Mucosa of stomach (tissue), 1 donor: ENCODE data around the gene MYL12B.
A peak's percentile ranks its signal among the peaks of the same experiment; 100 is the strongest.

ENCODE experiments used
- H3K27me3 ChIP-seq: one replicate; pipeline ENCODE4 v1.7.0; 2013; ENCODE audit warnings: mild to moderate bottlenecking, low read length; ENCODE audit not compliant: control insufficient read depth, insufficient read depth
- H3K36me3 ChIP-seq: one replicate; pipeline ENCODE4 v1.7.0; 2013; ENCODE audit warnings: low read length; ENCODE audit not compliant: control insufficient read depth, insufficient read depth
- H3K4me1 ChIP-seq: one replicate; pipeline ENCODE4 v1.7.0; 2013; ENCODE audit warnings: mild to moderate bottlenecking, low read length; ENCODE audit not compliant: control insufficient read depth, insufficient read depth
- H3K4me3 ChIP-seq: one replicate; pipeline ENCODE4 v1.7.0; 2013; ENCODE audit warnings: low read length
- H3K9ac ChIP-seq: one replicate; pipeline ENCODE4 v1.7.0; 2013; ENCODE audit warnings: mild to moderate bottlenecking, low read length, moderate library complexity
- H3K9me3 ChIP-seq: one replicate; pipeline ENCODE4 v1.7.0; 2013; ENCODE audit warnings: mild to moderate bottlenecking, low read length, moderate library complexity; ENCODE audit not compliant: control insufficient read depth
- donor health status: Pancreatic carcinoma.

Gene MYL12B

GRCh38 chr18:3223356-3223755, 38.6 kb upstream of the MYL12B start:
- H3K36me3 ChIP-seq, result no peaks in the 10 kb centered on the region
- H3K4me1 ChIP-seq, result peaks cover 29% of the 10 kb centered on the region
- no peaks in the 10 kb centered on the region for H3K27me3 ChIP-seq
- H3K9me3 ChIP-seq, result no peaks in the 10 kb centered on the region
- H3K9ac ChIP-seq, result no peak overlapping the region
- H3K4me3 ChIP-seq, result no peak overlapping the region

DNA sequence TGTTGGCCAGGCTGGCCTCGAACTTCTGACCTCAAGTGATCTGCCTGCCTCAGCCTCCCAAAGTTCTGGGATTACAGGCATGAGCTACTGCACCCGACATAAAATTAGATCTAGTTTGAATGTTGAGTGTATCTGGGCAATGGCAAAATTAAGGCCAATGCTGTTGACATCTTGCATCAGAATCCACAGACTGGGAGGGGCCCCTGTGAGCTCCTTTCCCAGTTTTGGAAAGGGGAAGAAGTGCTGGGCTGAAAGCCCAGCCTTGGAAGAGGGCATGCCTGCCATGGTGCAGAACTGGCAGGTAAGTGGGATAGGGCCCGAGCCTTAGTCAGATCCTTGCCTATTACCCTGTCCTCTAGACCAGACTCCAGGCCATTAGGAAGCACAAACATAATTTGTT, 37.7 kb upstream of the MYL12B start:
- no peaks in the 10 kb centered on the region for H3K36me3 ChIP-seq
- no peak overlapping the region for H3K9ac ChIP-seq
- no peaks in the 10 kb centered on the region for H3K27me3 ChIP-seq
- H3K4me3 ChIP-seq, result no peak overlapping the region
- no peaks in the 10 kb centered on the region for H3K9me3 ChIP-seq
- H3K4me1 ChIP-seq, result peaks cover 23% of the 10 kb centered on the region

DNA sequence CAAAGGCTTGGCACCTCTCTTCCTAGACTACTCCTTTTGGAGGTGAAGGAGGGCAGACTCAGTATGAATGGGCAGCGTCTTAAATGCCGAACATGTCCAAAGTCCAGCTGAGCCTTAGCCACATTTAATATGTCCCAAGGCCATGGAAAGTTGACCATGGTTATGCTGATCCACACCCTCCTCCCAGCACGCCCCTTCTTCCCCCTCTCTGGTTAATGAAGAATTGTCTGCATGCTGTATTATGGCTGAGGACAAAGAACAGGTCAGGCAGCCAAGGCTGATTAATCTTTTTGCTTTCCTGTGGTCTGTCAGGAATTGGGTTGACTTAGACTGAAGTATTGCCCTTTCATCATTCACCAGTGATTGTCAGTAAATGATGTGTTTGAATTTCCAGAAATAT, 36.3 kb upstream of the MYL12B start:
- peaks cover 10% of the 10 kb centered on the region for H3K4me1 ChIP-seq
- no peak overlapping the region for H3K9ac ChIP-seq
- no peaks in the 10 kb centered on the region for H3K27me3 ChIP-seq
- no peak overlapping the region for H3K4me3 ChIP-seq
- no peaks in the 10 kb centered on the region for H3K36me3 ChIP-seq
- H3K9me3 ChIP-seq, result no peaks in the 10 kb centered on the region

DNA sequence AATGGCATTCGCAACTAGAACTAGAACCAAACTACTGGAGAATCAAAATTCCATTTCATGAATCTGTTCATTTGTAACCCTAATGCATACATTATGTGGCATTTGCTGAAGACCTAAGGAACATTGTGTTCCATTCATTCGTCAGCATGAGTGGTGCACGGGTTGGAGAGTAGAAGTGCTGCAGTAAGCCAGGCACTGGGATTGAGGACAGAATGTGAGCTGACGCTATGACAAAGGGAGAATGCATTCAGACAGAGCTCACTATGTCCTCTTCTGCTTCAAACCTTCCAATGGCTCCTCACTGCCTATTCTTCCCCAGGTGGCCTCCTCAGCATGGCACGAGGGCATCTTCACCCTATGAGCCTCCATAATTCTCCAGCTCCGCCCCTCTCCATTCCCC, 35.9 kb upstream of the MYL12B start:
- Histone ChIP-seq H3K4me1 (peaks cover 7% of the 10 kb centered on the region), H3K9me3 (no peaks in the 10 kb centered on the region), H3K27me3 (no peaks in the 10 kb centered on the region), H3K9ac (no peak overlapping the region), H3K4me3 (no peak overlapping the region), H3K36me3 (no peaks in the 10 kb centered on the region)

GRCh38 chr18:3230401-3231334, 31.3 kb upstream of the MYL12B start:
- Histone ChIP-seq H3K4me3 (no peak overlapping the region), H3K9me3 (no peaks in the 10 kb centered on the region), H3K4me1 (peaks cover 21% of the 10 kb centered on the region), H3K36me3 (no peaks in the 10 kb centered on the region), H3K27me3 (no peaks in the 10 kb centered on the region), H3K9ac (no peak overlapping the region)

GRCh38 chr18:3233004-3233403, 28.9 kb upstream of the MYL12B start:
- Histone ChIP-seq H3K27me3 (no peaks in the 10 kb centered on the region), H3K9me3 (no peaks in the 10 kb centered on the region), H3K4me1 (peaks cover 21% of the 10 kb centered on the region), H3K36me3 (no peaks in the 10 kb centered on the region), H3K4me3 (no peak overlapping the region), H3K9ac (no peak overlapping the region)

DNA sequence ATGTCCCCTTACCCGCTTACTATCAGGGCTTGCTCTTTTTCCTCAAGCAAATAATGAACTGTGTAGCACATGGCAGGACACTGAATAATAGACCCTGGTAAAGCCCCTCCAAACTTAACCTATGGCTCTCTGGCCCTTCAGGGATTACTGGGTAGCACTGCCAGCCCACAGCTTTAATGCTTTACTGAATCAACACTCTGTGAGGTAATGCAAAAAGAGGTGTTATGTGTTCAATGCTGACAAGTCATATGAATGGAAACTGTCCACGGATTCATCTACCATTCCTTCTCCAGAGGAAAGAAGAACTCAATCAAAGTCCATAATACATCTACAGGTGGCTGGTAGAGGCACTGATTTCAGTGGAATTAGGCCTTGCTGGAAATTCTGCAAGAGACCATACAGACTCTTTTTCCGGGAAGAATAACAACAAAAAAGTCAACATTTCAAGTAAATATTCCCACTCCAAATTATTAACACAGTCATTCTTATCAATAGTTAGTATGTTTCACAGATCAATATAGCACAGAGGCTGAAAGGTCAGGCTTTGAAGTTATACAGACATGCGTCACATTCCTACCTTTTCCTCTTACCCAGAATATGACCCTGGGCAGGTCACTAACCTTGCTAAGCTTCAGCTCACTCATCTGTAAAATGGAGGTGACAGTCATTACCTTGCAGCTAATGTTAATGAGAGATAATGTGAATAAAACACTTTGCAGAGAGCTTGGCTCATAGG, 28.3 kb upstream of the MYL12B start:
- Histone ChIP-seq H3K4me1 (peaks cover 21% of the 10 kb centered on the region), H3K9ac (no peak overlapping the region), H3K36me3 (no peaks in the 10 kb centered on the region), H3K4me3 (no peak overlapping the region), H3K9me3 (no peaks in the 10 kb centered on the region), H3K27me3 (no peaks in the 10 kb centered on the region)

DNA sequence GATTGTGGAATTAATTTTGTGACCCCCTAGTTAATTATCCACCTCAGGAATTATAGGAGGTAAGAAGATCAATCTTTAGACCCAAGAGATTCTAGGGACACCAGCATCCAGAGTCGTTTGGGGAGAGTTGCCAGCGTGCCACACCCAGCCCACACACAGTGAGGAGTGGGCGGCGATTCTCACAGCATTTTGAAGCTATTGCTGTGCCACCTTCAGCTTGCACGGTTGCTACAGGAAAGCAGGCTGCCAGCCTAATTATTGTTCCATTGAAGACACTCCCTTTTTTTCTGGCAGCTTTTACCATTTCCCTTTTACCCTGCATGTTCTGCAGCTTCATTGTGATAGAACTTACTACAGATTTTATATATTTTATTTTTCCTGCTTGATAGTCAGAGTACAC, 27.5 kb upstream of the MYL12B start:
- Histone ChIP-seq H3K27me3 (no peaks in the 10 kb centered on the region), H3K36me3 (no peaks in the 10 kb centered on the region), H3K4me3 (no peak overlapping the region), H3K4me1 (peaks cover 21% of the 10 kb centered on the region), H3K9me3 (no peaks in the 10 kb centered on the region), H3K9ac (peak overlapping the region; percentile 32)

DNA sequence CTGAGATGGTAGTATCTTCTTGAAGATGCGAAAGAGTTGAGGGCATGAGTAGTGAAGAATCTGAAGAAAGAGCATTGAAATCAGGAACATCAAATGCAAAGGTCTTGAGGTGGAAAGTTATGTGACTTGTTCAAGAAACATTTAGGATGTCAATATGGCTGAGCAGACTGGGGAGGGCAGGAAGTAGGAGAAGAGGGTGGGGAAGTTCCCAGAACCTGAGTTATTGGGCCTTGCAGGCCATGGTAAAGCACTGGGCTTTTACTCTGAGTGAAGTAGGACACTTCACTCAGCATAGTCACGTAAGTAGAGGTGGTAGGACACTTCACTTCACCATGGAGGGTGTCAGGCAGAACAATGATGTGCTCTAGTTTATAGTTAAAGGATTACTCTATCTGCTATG, 26.1 kb upstream of the MYL12B start:
- Histone ChIP-seq H3K4me3 (no peak overlapping the region), H3K9me3 (no peaks in the 10 kb centered on the region), H3K4me1 (peaks cover 21% of the 10 kb centered on the region), H3K9ac (no peak overlapping the region), H3K36me3 (no peaks in the 10 kb centered on the region), H3K27me3 (no peaks in the 10 kb centered on the region)

GRCh38 chr18:3236470-3236869, 25.5 kb upstream of the MYL12B start:
- Histone ChIP-seq H3K36me3 (no peaks in the 10 kb centered on the region), H3K9me3 (no peaks in the 10 kb centered on the region), H3K27me3 (no peaks in the 10 kb centered on the region), H3K9ac (no peak overlapping the region), H3K4me3 (no peak overlapping the region), H3K4me1 (peaks cover 21% of the 10 kb centered on the region)

DNA sequence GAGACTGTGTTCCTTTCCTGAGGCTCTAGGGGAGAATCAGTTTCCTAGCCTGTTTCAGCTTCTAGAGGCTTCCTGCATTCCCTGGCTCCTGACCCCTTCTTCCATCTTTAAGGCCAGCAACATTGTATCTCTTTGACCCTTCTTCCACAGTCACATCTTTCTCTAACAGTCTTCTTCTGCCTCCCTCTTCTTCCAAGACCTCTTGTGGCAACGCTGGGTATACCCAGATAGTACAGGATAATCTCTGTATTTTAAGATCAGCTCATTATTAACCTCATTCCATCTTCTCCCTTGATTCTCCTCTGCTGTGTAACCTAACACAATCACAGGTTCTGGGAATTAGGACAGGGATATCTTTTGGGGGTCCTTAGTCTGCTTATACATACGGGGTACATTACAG, 23.2 kb upstream of the MYL12B start:
- H3K4me1 ChIP-seq, result peaks cover 12% of the 10 kb centered on the region
- H3K36me3 ChIP-seq, result no peaks in the 10 kb centered on the region
- no peaks in the 10 kb centered on the region for H3K9me3 ChIP-seq
- H3K9ac ChIP-seq, result no peak overlapping the region
- H3K4me3 ChIP-seq, result no peak overlapping the region
- H3K27me3 ChIP-seq, result no peaks in the 10 kb centered on the region

GRCh38 chr18:3245185-3245564, 16.8 kb upstream of the MYL12B start:
- no peaks in the 10 kb centered on the region for H3K9me3 ChIP-seq
- H3K9ac ChIP-seq, result peak overlapping the region; percentile 98
- H3K36me3 ChIP-seq, result no peaks in the 10 kb centered on the region
- H3K4me1 ChIP-seq, result no peaks in the 10 kb centered on the region
- H3K4me3 ChIP-seq, result no peak overlapping the region
- no peaks in the 10 kb centered on the region for H3K27me3 ChIP-seq
